Mucosa of rectum (tissue), 2 donors: ENCODE results near the gene KPNA2.

Experiments
- H3K27ac ChIP-seq, 2 donors: one replicate each; pipeline ENCODE4 v1.7.0; 2013; ENCODE audit warnings: inconsistent platforms in 2 of 2, low read depth in 2 of 2, low read length in 2 of 2
- H3K27me3 ChIP-seq, 2 donors: one replicate each; pipeline ENCODE4 v1.7.0; 2013; ENCODE audit warnings: low read length in 2 of 2; ENCODE audit not compliant: control insufficient read depth in 2 of 2, insufficient read depth in 2 of 2
- H3K36me3 ChIP-seq, 2 donors: one replicate each; pipeline ENCODE4 v1.7.0; 2013; ENCODE audit warnings: low read length in 2 of 2; ENCODE audit not compliant: control insufficient read depth in 2 of 2, insufficient read depth in 2 of 2
- H3K4me1 ChIP-seq, 2 donors: one replicate each; pipeline ENCODE4 v1.7.0; 2013; ENCODE audit warnings: low read length in 2 of 2, mild to moderate bottlenecking in 1 of 2; ENCODE audit not compliant: control insufficient read depth in 2 of 2, insufficient read depth in 2 of 2
- H3K4me3 ChIP-seq, 2 donors: one replicate each; pipeline ENCODE4 v1.7.0; 2013; ENCODE audit warnings: low read length in 2 of 2
- H3K9ac ChIP-seq, 2 donors: one replicate each; pipeline ENCODE4 v1.7.0; 2013; ENCODE audit warnings: low read length in 2 of 2, low read depth in 1 of 2, mild to moderate bottlenecking in 1 of 2
- H3K9me3 ChIP-seq, 2 donors: one replicate each; pipeline ENCODE4 v1.7.0; 2013; ENCODE audit warnings: low read length in 2 of 2; ENCODE audit not compliant: control insufficient read depth in 2 of 2
- donor health status: healthy.
- donor health status: Normal muscosa, but diverticular disease.

KPNA2 gene

GRCh38 chr17:68096111-68096510 lies 60.6 kb downstream of the KPNA2 start:
- Histone ChIP-seq H3K9ac (no peak overlapping the region), H3K9me3 (no peaks in the 10 kb centered on the region), H3K27me3 (no peaks in the 10 kb centered on the region), H3K4me1 (peaks cover 3 to 4% of the 10 kb centered on the region in 2 donors), H3K36me3 (no peaks in the 10 kb centered on the region), H3K4me3 (no peak overlapping the region), H3K27ac (no peak overlapping the region)
